ENCODE data around the gene SH3BP2.

DNA sequence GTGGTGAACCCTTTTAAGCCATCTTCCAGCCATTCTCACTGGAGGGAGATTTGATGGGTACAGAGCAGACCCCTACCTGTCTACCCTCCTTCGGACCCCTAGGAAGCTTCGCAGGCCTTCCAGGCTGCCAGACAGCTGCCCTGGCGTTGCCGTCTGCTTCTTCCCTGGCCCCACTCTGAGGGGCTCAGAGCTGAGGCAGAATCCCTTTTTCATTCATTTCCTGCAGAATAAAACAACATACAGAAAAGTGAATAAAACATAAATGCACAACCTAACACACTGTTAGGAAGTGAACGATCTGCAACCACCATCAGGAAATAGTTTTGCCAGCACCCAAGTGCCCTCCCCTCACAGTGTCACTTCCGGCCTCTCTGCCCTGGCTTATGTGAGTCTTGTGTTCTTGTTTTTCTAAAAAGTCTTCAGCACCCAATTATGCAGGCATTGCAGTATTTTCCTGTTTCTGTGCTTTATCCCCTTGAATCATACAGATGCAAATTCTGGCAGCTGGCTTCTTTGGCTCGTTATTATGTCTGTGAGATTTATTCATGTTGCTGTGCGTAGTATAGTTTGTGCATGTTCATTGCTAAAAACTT lies 45.1 kb downstream of the SH3BP2 start:
- TF ChIP-seq CTCF (conservative IDR thresholded peaks at IDR 0.05; ENCODE audit: low read depth, low read length) (no peak), EZH2phosphoT487 (IDR thresholded peaks at IDR 0.05; ENCODE audit: borderline replicate concordance, low read length) (no peak), EZH2 (IDR thresholded peaks at IDR 0.05; ENCODE audit: low read length, unreplicated experiment) (no peak)

Data from PC-3 (cell line).